Effector CD4-positive, alpha-beta T cell (primary cell): ENCODE data around the gene GRIK2.

Experiments used
- DNase-seq: peaks from one replicate; pipeline ENCODE4 v3.0.0-alpha.2; 2020

GRIK2 gene

DNA sequence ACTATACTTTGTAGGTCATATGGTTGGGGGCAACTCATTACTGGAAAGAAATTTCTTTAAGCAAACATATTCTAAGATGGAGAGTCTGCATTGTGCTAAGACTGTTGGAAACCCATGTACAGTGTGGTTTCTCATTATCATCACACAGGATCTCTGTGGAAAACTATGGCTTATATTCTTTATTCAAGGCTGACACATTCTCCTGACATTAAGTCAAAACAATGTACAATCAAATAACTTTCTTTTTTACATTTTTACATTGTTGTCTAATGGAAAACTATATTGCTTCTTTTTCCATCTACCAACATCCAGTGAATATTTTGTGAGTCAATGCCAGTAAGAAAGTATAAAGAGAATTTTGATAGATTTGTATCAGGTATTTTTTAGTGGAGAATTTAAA lies 417.6 kb downstream of the GRIK2 start:
- no peak for DNase-seq

DNA sequence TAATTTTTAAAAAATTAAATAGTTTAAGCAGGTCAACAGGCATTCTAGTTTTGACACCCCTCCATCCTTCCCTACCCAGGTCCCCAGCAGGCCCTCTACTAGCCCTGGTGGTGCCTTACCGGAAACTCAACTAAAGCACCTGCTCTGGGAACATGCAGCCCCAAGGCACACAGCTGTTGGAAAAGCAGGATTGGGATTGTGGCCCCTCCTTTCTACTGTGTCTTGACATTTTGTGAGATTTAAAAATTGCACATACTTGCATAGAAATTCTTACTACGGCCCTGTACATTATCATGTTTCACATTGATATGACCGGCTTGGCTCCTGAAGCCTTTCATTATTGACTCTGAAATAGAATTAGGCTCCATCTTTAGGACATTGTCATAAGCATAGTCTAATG lies 423.2 kb downstream of the GRIK2 start:
- DNase-seq: no peak

GRCh38 chr6:101818051-101818450 lies 424.5 kb downstream of the GRIK2 start:
- DNase-seq: no peak

- DNase-seq: no peak
Observed at GRCh38 chr6:101824551-101825345, 431.2 kb downstream of the GRIK2 start.

GRCh38 chr6:101826269-101826668 lies 432.8 kb downstream of the GRIK2 start:
- DNase-seq: no peak

- no peak for DNase-seq
Observed at GRCh38 chr6:101826678-101827077, 433.2 kb downstream of the GRIK2 start.

DNA sequence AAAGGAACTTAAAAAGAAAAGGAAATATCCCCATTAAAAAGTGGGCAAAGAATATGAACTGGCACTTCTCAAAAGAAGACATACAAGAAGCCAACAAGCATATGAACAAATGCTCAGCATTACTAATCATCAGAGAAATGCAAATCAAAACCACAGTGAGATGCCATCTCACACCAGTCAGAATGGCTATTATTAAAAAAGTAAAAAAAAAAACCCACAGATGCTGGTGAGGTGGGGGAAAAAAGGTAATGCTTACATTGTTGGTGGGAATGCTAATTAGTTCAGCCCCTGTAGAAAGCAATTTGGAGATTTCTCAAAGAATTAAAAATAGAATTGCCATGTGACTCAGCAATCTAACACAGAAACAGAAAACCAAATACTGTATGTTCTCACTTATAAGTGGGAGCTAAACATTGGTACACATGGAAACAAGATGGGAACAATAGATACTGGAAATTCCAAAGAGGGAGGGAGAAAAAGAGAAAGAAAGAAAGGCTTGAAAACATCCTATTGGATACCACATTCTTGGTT lies 437.1 kb downstream of the GRIK2 start:
- no peak for DNase-seq

DNA sequence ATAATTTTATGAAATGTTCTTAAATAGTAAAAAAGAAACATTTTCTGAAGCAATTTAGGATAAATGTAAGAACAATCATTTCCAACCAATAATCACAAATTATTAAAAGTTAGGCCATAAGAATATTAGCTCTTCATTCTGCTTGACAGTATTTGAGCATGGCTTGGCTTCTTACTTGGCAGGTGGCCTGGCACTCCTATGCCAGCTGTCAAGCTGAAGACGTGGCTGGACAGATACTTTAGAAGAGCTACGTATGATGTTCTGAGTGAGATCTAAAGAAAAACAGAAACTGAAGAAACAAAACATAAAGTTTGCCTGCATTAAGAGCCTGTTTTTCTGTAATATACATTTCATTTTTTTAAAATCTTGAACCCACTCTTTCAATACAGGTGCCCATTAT lies 438.9 kb downstream of the GRIK2 start:
- DNase-seq: no peak

DNA sequence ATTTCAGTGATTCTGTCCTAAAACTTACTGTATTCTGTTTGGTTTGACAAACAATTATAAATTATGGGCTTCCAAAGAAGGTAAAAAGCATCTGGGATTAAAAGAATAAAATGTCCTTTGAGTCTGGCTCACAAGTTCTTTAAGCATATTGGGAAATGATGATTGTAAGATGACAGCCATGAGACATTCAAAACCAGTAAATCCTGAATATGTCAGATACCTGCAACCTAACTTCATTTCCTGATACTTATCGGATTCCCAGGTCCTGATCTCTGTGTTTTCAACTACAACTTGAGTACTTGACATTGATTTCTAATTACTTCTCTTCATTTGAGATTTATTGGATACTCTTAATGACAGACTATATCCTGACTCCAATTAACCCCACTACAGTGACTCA lies 446.6 kb downstream of the GRIK2 start:
- no peak for DNase-seq

DNA sequence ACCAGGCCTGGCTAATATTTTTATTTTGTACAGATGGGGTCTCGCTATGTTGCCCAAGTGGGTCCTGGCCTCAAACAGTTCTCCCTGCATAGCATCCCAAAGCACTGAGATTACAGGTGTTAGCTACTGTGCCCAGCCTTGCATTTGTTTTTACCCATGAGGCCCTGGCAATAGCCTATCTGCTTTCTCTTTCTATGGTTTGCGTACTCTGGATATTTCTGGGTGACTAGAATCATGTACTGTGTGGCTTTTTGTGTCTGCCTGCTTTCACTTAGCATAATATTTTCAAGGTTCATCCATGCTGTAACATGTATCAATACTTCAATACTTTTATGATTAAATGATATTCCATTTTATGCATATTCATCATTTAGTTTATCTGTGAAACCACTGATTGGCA lies 451.7 kb downstream of the GRIK2 start:
- DNase-seq: no peak

DNA sequence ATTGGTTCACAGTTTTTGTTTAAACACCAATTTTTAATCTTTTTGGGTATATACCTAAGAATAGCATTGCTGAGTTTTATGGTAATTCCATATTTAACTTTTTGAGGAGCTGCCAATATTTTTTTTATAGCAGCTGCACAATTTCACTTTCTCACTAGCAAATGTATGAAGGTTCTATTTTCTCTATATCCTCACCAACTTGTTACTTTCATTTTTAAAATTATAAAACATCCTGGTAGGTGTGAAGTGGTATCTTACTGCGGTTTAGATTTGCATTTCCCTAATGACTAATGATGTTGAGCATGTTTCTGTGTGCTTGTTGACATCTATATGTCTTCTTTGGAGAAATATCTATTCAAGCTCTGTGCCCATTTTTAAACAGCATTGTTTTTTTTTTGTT lies 452.1 kb downstream of the GRIK2 start:
- DNase-seq: no peak

DNA sequence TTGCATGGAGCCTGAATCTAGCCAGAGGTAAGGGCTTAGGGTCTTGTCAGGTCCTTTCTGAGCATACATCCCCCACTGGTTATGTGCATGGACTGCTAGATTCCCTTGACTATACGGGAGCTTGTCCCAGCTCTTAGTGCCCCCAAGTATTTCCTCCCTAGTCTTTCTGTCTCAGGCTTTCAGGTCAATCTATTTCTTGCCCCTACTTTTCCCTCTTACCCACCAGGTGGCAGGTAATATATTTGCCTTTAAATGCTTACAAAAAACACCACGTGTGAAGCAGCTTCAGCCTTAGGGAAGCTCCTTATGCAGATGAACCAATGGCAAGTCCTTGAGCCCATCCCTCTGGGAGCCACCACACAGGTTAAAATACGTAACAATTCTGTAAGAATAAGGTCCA lies 454.2 kb downstream of the GRIK2 start:
- no peak for DNase-seq

DNA sequence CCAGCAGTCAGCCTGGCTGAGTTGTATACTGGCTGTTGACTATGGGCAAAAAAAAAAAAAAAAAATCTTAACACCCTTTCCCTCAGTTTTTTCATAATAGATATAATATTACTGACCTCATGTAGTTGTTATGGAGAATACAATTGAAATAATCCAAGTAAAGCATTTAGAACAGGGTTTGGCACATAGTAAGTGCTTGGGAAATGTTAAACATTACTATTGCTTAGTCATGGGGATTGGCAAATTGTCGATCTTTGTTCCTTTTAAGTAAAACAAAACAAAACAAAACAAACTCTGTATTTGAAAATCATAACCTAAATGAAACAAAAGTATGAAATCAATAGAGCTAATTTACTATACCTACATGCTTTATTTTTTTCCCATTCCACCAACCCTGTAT lies 458.4 kb downstream of the GRIK2 start:
- no peak for DNase-seq

- DNase-seq: no peak
Observed at GRCh38 chr6:101853231-101854085, 459.9 kb downstream of the GRIK2 start.

DNA sequence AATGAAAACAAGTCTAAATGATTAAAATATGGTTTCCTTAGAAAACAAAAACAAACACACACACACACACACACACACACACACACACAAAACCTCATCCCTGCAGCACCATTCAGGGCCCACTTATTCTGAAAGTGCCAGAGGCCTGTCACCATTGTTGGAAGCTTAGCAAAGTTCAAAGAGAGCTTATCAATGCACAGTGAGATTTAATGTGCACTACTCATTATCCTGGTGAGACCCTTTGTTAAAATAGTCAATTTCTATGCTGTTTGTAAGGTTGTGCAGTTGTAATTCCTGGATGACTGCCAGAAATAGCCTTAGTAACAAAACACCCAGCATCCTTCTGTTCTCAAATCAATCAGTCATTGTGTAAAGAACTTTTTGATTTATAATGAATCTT lies 482.9 kb downstream of the GRIK2 start:
- DNase-seq: no peak

GRCh38 chr6:101878554-101879276 lies 485.2 kb downstream of the GRIK2 start:
- no peak for DNase-seq

GRCh38 chr6:101879782-101880181 lies 486.3 kb downstream of the GRIK2 start:
- no peak for DNase-seq

- DNase-seq: no peak
Observed at GRCh38 chr6:101883505-101883904, 490.0 kb downstream of the GRIK2 start.

DNA sequence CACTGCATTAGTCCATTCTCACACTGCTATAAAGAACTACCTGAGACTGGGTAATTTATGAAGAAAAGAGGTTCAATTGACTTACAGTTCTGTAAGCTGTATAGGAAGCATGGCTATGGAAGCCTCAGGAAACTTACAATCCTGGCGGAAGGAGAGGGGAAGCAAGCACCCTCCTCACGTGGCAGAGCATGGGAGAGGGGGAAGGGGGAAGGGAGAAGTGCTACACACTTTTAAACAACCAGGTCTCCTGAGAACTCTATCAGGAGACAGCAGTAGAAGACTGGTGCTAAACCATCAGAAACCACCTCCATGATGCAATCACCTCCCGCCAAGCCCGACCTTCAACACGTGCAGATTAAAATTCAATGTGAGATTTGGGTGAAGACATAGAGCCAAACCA lies 494.0 kb downstream of the GRIK2 start:
- DNase-seq: no peak

- no peak for DNase-seq
Observed at GRCh38 chr6:101907356-101908217, 514.1 kb downstream of the GRIK2 start.

DNA sequence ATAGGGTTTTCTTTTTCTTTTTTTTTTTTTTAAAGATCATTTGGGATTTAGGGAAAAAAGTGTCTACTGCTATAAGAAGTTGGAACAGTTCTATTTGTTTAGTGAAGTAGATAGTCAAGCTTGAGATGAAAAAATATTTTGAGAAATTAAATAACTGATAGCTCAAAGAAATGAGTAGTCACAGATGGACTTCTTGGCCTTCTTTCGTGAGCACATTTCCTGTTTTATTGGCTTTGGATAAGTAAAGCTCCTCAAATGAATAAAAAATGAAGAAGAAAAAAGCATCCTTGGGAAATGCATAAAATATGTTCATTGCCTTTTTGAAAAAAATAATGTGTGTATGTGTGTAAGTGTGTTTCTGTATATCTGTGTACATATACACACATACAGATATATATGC lies 515.9 kb downstream of the GRIK2 start:
- no peak for DNase-seq

- DNase-seq: no peak
Observed at GRCh38 chr6:101912311-101912710, 518.8 kb downstream of the GRIK2 start.
